ENCODE data around the gene PBX1.

- TF ChIP-seq, protein P1, sequence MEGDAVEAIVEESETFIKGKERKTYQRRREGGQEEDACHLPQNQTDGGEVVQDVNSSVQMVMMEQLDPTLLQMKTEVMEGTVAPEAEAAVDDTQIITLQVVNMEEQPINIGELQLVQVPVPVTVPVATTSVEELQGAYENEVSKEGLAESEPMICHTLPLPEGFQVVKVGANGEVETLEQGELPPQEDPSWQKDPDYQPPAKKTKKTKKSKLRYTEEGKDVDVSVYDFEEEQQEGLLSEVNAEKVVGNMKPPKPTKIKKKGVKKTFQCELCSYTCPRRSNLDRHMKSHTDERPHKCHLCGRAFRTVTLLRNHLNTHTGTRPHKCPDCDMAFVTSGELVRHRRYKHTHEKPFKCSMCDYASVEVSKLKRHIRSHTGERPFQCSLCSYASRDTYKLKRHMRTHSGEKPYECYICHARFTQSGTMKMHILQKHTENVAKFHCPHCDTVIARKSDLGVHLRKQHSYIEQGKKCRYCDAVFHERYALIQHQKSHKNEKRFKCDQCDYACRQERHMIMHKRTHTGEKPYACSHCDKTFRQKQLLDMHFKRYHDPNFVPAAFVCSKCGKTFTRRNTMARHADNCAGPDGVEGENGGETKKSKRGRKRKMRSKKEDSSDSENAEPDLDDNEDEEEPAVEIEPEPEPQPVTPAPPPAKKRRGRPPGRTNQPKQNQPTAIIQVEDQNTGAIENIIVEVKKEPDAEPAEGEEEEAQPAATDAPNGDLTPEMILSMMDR (IDR thresholded peaks at IDR 0.05): no peak
- no peak for TF ChIP-seq POLR2A (IDR thresholded peaks at IDR 0.05)
Observed at GRCh38 chr1:164575356-164575886, 16.4 kb downstream of the PBX1 start.
